PFSK-1 (cell line): ENCODE measurements around the gene BPIFB2.

Source experiments
- SIN3A ChIP-seq: IDR thresholded peaks from 2 replicates; pipeline ENCODE4 v1.6.1; 2012; ENCODE audit warnings: mild to moderate bottlenecking, low read length, moderate library complexity, borderline replicate concordance; ENCODE audit not compliant: insufficient read depth
- TAF1 ChIP-seq: IDR thresholded peaks from 2 replicates; pipeline ENCODE4 v1.6.1; 2012; ENCODE audit warnings: low read length, control low read depth, borderline replicate concordance; ENCODE audit not compliant: insufficient read depth
- TF ChIP-seq, protein P1 (sequence below), 2 experiments: IDR thresholded peaks; 2 replicates each; pipeline versions ENCODE4 v1.6.1 to v1.8.0; 2011 to 2012; ENCODE audit warnings: low read depth in 2 of 2, low read length in 2 of 2, control low read depth in 1 of 2, inconsistent platforms in 1 of 2, mild to moderate bottlenecking in 1 of 2, moderate library complexity in 1 of 2; ENCODE audit not compliant: insufficient read depth in 1 of 2

DNA sequence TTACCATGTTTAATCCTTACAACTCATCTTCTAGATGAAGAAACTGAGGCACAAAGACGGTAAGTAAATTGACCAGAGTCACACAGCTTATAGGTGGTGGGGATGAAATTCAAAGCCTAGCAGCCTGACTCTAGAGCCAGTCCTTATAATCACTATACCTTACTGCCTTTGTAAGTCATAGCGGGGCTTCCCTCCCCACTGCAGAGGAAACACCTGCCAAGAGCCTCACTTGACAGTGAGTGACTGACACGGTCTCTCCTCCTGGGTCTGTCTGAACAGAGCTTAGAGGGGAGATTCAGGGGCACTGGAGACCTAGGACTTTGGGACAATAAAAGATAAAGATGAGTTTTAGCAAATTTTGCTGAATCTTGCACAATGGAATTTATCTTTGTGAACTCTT is 16.1 kb upstream of the BPIFB2 start:
- TF ChIP-seq SIN3A (no peak), TAF1 (no peak)
- TF ChIP-seq, protein P1, sequence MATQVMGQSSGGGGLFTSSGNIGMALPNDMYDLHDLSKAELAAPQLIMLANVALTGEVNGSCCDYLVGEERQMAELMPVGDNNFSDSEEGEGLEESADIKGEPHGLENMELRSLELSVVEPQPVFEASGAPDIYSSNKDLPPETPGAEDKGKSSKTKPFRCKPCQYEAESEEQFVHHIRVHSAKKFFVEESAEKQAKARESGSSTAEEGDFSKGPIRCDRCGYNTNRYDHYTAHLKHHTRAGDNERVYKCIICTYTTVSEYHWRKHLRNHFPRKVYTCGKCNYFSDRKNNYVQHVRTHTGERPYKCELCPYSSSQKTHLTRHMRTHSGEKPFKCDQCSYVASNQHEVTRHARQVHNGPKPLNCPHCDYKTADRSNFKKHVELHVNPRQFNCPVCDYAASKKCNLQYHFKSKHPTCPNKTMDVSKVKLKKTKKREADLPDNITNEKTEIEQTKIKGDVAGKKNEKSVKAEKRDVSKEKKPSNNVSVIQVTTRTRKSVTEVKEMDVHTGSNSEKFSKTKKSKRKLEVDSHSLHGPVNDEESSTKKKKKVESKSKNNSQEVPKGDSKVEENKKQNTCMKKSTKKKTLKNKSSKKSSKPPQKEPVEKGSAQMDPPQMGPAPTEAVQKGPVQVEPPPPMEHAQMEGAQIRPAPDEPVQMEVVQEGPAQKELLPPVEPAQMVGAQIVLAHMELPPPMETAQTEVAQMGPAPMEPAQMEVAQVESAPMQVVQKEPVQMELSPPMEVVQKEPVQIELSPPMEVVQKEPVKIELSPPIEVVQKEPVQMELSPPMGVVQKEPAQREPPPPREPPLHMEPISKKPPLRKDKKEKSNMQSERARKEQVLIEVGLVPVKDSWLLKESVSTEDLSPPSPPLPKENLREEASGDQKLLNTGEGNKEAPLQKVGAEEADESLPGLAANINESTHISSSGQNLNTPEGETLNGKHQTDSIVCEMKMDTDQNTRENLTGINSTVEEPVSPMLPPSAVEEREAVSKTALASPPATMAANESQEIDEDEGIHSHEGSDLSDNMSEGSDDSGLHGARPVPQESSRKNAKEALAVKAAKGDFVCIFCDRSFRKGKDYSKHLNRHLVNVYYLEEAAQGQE (IDR thresholded peaks at IDR 0.05; ENCODE audit: insufficient read depth in 1 of 2, low read depth in 2 of 2, low read length in 2 of 2), result no peak
